Measurements from ENCODE around the gene ANKRD11.

The ANKRD11 gene

GRCh38 chr16:89506113-89506504, 15.7 kb upstream of the ANKRD11 start:
- no peak for DNase-seq

- DNase-seq, result no peak
Observed at GRCh38 chr16:89505204-89506112, 15.1 kb upstream of the ANKRD11 start.

GRCh38 chr16:89504091-89504490, 13.7 kb upstream of the ANKRD11 start:
- DNase-seq, result no peak

- DNase-seq, result no peak
Observed at GRCh38 chr16:89502081-89502843, 11.9 kb upstream of the ANKRD11 start.

- no peak for DNase-seq
Observed at GRCh38 chr16:89499767-89500166, 9.4 kb upstream of the ANKRD11 start.

- DNase-seq, result no peak
Observed at GRCh38 chr16:89498839-89499238, 8.5 kb upstream of the ANKRD11 start.

- DNase-seq, result no peak
Observed at GRCh38 chr16:89495121-89495520, 4.8 kb upstream of the ANKRD11 start.

- no peak for DNase-seq
Observed at GRCh38 chr16:89493776-89494175, 3.4 kb upstream of the ANKRD11 start.

GRCh38 chr16:89491974-89492687, 1.8 kb upstream of the ANKRD11 start:
- no peak for DNase-seq

GRCh38 chr16:89491238-89491869, 993 bp upstream of the ANKRD11 start:
- DNase-seq, result no peak

- DNase-seq, result no peak
Observed at GRCh38 chr16:89489898-89490438, 393 bp downstream of the ANKRD11 start.

- no peak for DNase-seq
Observed at GRCh38 chr16:89489040-89489897, 1.1 kb downstream of the ANKRD11 start.

- no peak for DNase-seq
Observed at GRCh38 chr16:89485701-89486246, 4.6 kb downstream of the ANKRD11 start.

GRCh38 chr16:89484923-89485679, 5.3 kb downstream of the ANKRD11 start:
- DNase-seq, result no peak

- no peak for DNase-seq
Observed at GRCh38 chr16:89484041-89484501, 6.3 kb downstream of the ANKRD11 start.

GRCh38 chr16:89482817-89483205, 7.5 kb downstream of the ANKRD11 start:
- DNase-seq, result no peak

GRCh38 chr16:89482150-89482816, 8.1 kb downstream of the ANKRD11 start:
- DNase-seq, result no peak

- no peak for DNase-seq
Observed at GRCh38 chr16:89481356-89481955, 8.9 kb downstream of the ANKRD11 start.

- no peak for DNase-seq
Observed at GRCh38 chr16:89478576-89479221, 11.7 kb downstream of the ANKRD11 start.

Data from NCI-H187 (cell line).